Stimulated activated CD4-positive, alpha-beta T cell treated with anti-CD3 and anti-CD28 coated beads, TNF-alpha, amount 100 ng/mL, for 48 hours (primary cell): ENCODE results near the gene ADAMTSL3.
"Not testable (repeated sequence)": the region's sequence is repeated elsewhere in the genome, so short reads cannot be mapped to it uniquely, and the experiment has no call there.

Experiments used
- DNase-seq, 3 donors: peaks; one replicate each; pipeline ENCODE4 v3.0.0-alpha.2; 2020; ENCODE audit warnings: low read depth in 3 of 3

The ADAMTSL3 gene

DNA sequence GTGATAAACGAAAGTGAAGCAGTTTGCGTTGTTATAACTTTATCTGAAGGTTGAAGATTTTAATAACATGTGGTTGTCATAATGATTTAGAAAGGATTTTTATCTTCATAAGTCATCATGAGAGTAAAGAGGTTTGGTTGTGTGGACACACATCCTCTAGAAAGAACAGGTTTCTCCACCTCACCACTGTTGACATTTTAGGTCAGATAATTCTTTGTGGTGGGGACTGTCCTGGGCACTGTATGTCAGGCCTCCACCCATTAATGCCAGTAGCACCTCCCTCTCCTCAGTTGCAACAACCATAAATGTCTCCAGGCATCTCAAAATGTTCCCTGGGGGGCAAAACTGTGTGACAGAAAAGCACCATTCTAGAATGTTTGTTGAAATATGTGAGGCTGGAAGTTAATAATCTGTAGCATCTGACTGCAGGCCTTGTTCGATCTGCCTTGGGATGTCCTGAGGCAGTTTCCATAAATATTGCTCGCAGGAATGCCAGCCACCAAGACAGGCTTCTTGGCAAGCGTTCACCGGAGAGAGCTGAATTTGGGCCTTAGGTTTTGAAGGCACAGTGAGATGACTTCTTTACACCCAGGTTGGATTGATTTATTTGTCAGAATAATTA is 100.1 kb downstream of the ADAMTSL3 start:
- no peak for DNase-seq

DNA sequence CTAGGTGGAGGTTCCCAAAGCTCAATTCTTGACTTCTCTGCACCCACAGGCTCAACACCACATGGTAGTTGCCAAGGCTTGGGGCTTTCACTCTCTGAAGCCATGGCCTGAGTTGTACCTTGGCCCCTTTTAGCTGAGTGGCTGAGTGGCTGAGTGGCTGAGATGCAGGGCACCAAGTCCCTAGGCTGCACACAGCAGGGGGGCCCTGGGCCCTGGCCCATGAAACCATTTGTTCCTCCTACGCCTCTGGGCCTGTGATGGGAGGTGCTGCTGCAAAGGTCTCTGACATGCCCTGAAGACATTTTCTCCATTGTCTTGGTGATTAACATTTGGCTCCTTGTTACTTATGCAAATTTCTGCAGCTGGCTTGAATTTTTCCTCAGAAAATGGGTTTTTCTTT is 103.4 kb downstream of the ADAMTSL3 start:
- DNase-seq, result not testable (repeated sequence)

DNA sequence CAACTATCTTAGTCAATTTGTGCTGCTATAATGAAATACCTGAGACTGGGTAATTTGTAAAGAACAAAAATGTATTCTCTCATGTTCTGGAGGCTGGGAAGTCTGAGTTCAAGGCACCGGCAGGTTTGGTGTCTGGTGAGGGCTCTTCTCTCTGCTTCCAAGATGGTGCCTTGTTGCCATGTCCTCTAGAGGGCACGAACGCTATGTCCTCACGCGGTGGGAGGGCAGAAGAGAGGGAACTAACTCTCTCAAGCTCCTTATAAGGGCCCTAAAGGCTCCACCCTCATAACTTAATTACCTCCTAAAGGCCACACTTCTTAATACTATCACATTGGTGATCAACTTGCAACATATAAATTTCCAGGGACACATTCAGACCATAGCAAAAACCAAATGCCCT is 108.4 kb downstream of the ADAMTSL3 start:
- DNase-seq, result no peak

DNA sequence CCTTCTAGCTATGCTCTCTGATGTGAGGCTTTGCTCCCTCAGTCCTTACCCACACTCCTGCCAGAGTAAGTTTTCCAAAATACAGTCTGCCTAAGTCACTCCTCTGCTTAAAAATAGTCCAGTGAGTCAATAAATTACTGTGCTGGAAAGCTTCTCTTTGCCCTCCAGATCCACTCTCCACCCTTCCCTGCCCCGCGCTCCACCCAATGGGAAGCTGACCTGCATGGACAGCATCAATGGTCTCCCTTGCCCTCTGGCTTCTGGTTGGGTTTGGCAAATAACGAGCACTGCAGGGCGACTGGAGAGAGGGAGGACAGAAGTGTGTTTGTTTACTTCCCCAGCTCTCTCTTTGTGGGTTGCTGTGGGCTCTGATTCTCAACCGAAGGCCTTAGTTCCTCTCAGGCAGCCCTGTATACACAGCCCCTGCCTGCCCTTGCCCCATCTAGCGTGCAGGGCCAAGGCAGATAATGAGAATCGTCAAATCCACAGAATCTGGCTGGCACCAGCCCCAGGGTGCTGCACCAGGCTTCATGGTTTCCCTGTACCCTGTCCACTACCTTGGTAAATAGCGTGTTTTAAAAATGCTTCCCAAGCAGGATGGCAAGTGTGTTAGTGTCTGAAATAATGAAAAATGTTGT is 110.4 kb downstream of the ADAMTSL3 start:
- DNase-seq, result no peak

DNA sequence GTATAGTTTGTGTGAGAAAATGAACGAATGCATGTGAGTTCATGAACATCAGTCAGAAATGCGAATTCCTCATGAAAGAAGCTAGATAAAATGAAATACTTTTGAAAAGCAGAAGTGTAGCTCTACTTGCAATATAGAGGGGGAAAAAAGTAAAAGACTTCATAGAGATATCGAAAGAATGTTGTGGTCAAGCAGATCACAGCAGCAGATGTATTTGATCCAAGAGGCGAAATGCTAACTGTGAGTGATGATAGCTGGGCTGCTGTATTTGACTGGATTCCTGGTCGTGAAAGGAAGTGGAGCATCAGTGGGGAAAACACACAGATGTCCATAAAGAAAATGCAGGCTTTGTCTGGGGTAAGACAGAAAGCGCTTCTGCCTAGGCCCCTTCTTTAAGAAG is 112.4 kb downstream of the ADAMTSL3 start:
- no peak for DNase-seq

DNA sequence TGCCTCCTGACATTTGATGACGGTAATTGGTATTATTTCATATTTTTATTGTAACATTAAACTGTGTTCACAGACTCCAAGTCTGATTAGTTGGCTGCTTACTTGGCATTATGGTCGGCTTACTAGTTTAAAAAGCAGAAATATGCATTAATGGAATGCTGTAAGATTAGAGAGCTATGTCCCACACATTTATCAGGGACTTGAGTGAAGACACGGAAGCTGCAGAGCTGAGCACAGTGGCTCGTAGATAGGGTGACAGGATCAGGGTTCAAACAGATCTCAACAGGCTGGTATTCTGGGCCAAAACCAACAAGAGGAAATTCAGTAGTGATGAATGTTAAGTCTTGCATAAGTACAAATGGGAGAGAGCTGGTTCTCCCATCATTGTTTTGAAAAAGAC is 113.8 kb downstream of the ADAMTSL3 start:
- DNase-seq, result no peak

DNA sequence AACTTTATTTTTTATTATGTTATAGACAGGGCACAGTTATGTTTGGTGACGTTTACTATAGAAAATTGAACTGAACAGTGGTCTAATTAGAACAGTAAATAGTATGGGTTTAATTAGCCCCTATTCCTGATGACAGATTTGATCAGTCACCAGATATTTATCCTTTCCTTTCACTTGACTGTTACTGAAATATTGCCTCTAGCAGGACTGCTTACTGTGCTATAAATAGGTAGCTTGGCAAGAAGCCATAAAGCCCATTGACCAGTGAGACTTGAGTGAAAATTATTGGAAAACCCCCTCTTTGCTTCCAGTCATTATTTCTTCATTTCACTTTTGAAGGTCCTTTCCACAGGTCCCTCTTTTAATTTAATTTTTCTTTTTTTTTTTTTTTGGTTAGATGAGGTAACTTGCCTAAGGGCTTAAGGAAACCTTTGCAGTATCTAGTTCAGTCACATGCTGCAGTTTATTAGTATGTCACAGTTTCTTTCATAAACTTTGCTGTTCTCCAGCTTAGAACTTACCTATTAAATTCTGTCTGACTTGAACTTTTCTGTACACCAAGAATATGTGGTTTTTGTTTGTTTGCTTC is 115.6 kb downstream of the ADAMTSL3 start:
- no peak for DNase-seq

DNA sequence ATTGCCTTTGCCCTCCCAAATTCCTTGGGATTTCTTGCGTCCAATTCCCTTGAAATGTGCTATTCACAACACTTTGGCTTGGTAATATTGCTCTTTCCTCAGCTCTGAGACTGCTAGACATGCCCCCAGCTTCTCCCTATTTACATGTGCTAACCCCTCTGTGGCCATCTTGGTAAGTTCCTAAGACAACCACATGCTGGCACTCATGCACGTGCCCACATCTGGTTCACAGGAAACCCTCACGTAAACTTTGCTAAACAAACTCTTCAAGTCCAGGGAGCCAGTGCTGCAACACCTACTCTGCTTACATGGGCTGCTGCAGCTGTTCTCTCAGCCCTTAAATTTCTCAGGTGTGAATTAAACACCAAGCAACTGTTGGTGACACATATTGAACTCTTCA is 121.8 kb downstream of the ADAMTSL3 start:
- DNase-seq, result no peak

DNA sequence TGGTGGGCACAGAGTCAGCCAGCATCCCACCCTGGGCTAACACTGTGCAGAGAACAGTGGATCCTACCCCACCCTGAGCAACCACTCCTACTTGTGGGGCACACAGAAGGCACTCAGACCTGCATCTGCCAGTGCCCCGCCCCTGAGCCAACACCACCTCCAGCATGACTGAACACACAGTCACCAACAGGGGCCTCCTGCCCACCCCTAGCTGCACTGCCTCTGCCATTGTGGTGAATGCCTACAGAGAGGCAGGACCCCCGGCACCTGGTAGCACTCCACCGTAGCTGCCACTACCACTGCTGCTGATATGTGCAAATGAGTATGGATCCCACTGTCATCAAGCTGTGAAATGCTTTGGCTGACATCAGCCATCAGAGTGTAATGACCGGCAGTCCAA is 123.1 kb downstream of the ADAMTSL3 start:
- DNase-seq, result no peak

DNA sequence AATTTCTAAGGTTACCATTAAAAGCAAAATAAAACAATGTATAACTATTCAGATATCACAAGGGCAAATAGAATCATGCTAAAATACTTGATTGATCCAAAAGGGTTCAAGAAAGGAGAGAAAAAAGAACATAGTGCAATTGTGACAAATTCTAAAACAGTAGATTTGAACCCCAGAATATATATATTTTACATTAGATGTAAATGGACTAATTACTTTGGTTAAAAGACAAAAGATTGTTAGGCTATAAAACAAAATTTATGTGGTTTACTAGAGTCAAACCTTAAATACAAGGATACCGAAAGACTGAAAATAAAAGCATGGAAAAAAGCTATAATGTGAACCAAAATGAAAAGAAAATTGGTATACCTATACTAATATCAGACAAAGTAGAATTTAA is 129.3 kb downstream of the ADAMTSL3 start:
- DNase-seq, result no peak

DNA sequence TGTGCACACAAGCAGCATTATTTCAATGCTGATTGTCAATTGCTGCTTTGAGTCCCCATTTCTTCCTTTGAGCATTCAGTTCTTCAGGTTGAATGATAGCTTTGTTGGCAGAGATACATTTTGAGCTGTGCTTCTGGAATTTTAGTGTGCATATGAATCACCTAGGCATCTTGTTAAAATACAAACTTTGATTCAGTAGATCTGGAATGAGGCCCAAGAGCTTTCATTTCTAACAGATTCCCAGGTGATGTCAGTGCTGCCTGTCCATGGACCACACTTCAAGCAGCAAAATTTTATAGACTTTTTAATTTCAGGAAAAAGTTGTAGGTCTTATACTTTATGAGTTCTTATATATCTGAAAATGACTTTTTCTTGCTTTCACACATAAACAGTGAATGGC is 131.1 kb downstream of the ADAMTSL3 start:
- no peak for DNase-seq

DNA sequence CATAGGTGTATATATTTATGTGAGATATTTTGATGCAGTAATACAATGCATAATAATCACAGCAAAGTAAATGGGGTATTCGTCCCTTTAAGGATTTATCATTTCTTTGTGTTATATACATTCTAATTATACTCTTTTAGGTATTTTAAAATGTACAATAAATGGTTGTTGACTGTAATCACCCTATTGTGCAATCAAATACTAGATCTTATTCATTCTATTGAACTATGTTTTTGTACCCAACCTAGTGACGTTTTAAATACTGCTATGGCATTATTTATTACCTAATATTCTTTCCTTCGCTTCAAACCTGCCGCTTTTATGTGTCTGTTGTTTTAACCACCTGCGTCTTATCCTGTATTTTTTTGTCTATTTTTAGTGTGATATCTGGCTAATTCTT is 132.4 kb downstream of the ADAMTSL3 start:
- DNase-seq, result no peak

DNA sequence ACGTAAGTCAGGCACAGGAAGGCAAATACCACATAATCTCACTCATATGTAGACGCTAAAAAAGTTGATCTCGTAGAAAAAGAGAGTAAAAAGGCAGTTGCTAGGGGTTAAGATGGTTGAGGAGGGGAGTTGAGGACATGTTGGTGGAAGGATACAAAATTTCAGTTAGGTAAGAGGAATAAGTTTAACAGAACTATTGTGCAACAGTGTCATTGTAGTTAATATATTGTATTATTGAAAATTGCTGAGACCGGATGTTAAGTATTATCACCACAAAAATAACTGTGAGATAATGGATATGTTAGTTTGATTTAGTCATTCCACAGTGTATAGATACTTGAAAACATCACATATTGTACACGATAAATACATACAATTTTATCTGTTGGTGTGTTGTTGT is 139.1 kb downstream of the ADAMTSL3 start:
- DNase-seq, result no peak

DNA sequence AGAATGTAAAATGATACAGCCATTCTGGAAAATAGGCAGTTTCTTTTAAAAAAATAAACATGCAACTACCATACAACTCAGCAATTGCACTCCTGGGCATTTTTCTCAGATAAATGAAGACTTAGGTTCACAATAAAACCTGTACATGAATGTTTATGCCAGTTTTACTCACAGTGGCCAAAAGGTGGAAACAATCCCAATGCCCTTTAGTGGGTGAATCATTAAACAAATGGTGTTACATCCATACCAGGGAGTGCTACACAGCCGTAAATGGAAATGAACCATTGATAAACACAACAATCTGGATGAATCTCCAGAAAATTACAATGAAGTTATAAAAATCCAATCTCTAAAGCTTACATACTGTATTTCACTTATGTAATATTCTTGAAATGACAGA is 140.3 kb downstream of the ADAMTSL3 start:
- no peak for DNase-seq

DNA sequence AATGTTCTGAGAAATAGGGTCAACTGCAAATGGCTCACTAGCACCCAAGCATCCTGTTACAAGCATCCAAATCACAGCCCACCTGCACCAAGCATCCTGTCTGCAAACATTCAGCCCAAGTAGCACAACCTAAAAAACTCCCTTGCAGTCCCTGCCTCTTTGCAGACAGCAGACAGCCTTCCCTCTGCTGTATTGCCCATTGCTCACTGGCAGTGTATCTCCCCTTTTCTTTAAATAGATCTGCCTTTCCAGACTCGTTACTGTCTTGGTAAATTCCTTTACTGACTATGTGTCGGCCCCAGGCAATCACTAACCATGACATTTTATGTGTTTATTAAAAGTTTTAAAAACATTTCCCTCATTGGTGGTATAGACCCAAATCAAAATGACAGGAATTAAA is 155.4 kb downstream of the ADAMTSL3 start:
- no peak for DNase-seq

DNA sequence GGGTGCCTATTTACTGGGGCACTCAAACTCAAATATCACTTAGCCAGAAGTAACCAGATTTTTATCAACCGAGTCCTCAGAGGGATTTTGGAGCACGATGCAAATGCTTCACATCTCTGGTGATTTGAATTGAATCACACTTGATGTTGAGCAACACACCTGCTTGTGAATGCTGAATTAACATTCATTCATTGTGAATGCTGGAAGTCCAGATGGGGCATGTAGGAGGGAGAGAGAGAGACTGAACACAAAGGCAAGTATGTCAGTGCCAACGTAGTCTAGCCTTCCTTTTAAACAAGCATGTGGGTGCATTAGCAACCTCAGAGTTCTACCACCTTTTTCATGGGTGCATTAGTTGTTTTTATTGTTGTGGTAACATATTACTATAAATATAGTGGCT is 156.2 kb downstream of the ADAMTSL3 start:
- no peak for DNase-seq

DNA sequence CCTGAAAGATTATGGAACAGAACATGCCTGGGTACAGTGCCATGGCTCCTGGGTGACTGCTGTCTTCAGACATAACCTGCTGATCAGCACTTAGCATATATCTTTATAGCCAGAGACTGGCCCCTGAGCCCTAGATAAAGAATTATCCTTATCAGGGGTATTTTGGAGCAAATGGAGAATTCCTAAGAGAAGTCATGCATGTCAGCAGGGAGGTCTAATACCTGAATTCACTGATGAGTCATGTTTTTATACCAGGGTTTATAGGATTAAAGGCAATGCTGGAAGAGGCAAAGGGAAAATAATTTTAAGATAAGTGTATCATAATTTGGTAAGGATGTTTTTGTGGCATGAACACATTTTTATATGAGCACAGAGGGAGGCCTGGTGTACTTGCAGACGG is 159.8 kb downstream of the ADAMTSL3 start:
- DNase-seq, result no peak

DNA sequence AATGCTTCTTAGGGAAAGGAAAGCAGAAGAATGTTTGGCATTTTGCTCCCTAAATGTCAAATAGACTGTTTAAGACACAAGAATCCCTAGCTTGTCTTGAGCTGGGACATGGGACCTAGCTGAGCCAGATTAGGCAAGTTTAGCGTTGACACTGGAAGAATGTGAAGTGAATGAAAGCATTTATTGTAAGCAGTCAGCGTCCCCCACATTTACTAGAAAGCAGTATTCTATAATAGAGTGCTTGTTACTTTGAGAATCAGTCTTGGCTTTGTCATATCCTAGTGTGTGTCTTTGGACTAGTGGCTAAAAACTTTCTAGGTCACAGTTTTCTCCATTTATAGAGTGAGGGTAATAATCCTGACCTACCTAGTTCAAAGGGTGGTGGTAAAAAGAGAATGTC is 161.6 kb downstream of the ADAMTSL3 start:
- DNase-seq, result no peak

DNA sequence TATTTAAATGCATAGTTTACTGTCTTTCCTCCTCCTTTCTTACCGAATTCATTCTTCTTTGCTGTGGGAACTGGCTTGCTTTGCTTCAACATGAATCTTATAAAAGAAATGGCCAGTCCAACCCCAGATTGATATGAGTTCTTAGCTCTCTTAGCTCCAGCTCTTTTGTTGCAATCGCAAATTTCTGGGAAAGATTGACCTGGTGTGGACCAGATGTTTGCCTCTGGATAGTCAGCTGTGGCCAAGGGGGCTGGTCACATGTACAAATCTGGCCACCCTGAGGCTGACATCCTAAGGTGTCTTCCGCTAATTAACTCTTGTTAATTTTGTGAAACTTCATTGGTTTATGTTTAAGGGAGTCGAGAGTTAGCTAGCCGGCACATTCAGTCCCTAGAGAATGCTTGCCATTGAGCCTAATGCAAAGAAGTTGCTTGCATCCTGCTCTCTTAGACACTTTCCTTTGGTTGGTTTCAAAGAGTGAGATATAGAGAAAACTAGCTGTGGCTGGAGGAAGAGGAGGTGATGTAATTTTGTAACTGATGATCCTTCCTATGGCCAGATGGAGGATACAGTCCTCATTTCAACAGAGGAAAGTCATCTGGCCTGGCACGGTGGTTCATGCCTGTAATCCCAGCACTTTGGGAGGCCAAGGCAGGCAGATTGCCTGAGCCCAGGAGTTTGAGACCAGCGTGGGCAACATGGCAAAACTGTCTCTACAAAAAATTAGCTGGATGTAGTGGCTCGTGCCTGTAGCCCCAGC is 162.4 kb downstream of the ADAMTSL3 start:
- DNase-seq, result no peak

DNA sequence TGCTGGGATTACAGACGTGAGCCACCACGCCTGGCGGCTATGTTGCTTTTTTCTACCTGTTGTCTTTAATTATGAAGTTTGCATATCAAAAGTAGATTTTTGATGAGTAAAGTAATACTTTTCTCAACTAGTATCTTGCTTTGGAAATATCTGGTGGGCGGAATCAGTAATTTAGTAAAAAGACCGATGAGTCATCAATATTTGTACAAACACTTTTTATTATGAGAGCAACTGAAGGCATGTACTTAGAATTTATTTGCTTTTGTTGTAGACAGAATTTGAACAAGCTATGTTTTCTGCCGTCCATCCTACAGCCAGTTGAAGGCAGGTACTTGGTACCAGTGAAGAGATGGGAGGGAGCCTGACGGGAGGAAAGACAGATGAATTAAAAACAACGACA is 164.7 kb downstream of the ADAMTSL3 start:
- no peak for DNase-seq

DNA sequence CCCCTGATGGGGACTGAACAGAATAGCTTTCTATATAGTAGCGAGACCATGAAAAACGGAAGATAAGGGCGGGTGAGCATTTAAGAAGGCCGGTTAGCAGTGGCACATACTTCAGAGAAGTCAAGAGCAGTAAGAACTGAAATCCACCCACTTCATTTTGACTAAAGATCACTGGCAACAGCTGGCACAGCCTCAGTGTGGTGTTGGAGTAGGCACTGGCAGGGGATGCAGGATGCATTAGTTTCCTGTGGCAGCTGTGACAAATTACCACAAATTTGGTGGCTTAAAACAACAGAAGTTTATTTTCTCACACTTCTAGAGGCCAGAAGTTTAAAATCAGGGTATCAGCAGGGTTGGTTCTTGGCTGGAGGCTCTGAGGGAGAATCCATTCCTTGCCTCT is 176.5 kb downstream of the ADAMTSL3 start:
- no peak for DNase-seq

DNA sequence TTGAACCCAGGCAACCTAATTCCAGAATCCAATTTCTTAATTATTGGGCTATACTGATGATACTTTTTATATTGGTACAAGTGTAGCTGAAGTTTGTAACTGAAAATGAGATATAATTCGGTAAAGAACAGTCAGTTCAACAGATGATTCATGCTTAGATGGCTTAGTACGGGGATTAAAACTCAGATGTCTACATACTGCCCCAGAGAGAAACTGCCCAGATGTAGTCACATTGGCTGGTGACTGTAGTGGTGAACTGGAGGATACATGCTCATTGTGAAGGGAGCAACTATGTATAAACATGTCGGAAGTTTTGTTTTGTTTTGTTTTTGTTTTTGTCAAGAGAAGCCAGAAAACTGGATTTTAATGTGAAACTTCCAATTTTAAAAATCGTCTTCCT is 179.6 kb downstream of the ADAMTSL3 start:
- DNase-seq, result no peak

DNA sequence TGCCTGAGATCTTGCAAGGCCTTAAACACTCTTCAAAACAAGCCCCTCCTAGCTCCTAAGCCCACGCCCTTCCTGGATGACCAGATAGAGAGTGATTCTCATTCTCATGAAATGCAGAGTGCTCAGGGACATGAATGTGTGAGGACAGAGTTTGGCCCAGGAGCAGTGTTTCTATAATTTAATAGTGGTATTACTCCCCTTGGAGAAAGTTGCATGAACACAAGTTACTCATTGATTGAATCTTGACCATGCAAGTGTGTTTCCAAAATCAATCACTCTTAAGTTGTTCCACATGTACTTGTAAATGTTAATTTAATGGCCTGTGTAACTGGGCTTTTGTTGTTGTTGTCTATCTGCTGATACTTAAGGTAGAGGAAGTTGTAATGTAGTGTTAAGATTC is 181.6 kb downstream of the ADAMTSL3 start:
- DNase-seq, result no peak
